NCI-H1048 (cell line): Measurements from ENCODE around the gene SCG3.

ENCODE experiments used
- DNase-seq: peaks from one replicate; lab custom pipeline; 2025; lab: John Stamatoyannopoulos, UW

SCG3 gene

DNA sequence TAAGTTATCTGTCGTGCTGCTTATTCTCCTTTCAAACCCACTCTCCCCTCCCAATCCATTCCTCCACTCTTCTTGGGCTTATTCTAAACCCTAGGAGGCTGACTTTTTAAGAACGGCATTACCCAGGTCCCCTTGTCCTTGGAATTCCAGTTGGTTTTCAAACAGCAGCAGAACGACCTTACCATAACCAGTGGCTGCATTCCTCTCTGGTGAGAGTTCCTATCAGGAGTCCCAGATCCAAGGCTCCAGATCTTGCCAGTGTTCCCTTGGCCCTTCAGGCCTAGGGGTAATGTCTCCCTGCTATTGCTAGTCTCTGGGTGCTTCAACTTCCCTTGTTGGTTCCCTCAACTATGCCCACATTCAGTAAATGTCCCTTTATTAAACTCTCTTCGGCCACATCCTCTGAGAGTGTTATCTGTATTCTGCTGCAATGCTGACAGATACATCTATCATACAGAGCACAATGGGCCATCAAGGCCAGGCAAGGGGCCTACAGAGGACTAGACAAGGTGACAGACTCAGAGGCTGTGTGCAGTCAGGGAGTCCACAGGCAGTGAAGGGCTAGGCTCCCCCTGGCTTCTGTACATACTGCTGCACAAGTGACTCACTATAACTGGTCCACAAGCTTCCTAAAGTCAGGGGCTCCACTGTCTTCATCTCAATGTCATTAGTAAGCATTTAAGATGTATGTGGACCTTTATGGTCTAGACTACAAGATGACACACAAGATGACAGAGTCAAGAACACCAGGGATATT lies 46.0 kb downstream of the SCG3 start:
- no peak for DNase-seq

DNA sequence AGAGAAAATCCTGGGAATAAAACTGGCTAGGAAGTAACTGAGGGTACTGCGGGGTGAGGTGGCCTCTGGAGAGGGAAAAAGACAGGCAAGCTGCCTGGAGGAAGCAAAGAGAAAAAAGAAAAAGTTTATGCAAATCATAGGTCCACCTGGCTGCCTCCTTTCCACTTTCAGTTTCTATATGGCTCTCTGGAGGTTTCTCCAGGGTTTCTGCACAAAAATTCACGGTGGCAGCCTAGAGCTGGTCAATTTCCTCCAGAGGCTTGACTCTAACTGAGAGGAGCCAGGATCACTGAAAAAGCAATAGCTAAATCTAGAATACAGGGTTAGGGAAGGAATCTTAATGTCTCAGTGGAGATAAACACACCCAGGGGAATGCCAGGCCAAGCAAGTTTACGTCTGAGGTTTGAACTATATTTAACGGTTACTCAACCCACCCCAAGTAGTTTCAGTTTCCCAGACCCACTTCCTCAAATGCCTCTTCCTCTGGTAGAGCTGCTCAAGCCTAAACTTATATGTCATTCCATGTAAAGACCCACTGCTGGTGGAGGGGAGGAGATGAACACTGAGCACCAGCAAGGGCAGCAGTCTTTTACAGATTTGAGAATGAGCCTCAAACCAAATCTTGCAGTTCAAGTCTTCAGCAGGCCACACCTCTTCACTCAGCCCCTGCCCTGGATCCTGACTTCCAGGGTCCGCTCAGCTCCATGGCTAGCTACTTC lies 50.4 kb downstream of the SCG3 start:
- no peak for DNase-seq

DNA sequence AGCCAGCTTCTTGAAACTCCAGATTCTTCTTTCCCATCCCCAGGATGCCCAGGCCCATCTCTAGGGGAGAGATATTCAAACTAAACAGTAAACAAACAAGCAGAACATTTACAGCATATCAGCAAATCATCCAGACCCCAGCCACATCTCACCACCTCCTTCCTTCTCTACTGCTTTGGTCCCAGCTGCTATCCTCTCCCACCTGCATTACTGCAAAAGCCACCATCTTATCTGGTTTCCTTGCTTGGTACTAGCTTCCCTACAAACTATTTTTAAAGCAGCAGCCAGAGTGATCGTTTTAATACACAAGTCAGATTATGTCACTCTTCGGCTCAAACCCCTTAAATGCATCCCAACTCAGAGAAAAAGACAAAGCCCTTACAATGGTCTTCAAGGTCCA lies 51.3 kb downstream of the SCG3 start:
- DNase-seq = no peak

GRCh38 chr15:51735228-51736010 lies 54.1 kb downstream of the SCG3 start:
- no peak for DNase-seq

DNA sequence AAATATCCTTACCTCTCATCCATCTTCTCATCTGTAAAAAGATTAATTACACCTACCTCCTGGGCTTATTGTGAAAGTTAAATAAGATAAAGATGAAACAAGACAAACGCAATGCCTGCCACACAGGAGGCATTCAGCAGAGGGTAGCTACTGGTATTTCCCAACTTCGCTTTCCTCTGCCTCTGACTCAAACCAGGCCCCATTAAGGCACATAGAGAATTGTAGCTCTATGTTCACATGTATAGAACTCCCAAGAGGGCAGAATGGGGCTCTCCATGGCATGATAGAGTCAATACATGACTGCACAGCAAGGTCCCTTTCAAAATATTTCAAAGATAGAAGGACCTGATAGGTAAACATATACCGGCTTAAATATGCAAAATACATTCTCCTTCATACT lies 54.8 kb downstream of the SCG3 start:
- DNase-seq = no peak

- no peak for DNase-seq
Measured at GRCh38 chr15:51736751-51737521, 55.6 kb downstream of the SCG3 start.

GRCh38 chr15:51737522-51738305 lies 56.4 kb downstream of the SCG3 start, which contains the start of gene LYSMD2:
LYSMD2 (minus strand) TSS chr15:51737655; CDS start chr15:51737622, 33 bp downstream.
- DNase-seq = no peak

- no peak for DNase-seq
Measured at GRCh38 chr15:51738553-51738952, 57.2 kb downstream of the SCG3 start.

GRCh38 chr15:51739061-51739712 lies 57.9 kb downstream of the SCG3 start:
- DNase-seq = no peak

DNA sequence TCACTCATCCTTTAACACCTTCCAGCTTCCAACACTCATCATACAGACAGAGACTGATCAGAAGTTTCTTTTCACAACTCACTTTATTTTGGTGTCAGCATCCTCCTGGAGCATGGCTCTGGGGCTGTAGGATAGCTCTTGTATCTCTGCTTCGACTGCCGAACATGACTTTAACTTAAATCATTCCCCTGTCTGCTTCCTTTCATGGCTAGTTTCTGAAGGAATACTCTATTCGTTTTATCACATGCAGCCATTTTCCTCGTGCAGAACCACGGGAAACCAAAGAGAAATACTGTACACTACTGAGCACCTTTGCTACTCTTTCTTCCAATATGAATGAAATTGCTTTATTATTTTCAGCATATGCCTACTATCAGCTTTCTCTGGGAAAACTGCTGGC lies 68.0 kb downstream of the SCG3 start:
- DNase-seq = no peak

GRCh38 chr15:51750186-51750585 lies 68.9 kb downstream of the SCG3 start:
- DNase-seq = no peak

DNA sequence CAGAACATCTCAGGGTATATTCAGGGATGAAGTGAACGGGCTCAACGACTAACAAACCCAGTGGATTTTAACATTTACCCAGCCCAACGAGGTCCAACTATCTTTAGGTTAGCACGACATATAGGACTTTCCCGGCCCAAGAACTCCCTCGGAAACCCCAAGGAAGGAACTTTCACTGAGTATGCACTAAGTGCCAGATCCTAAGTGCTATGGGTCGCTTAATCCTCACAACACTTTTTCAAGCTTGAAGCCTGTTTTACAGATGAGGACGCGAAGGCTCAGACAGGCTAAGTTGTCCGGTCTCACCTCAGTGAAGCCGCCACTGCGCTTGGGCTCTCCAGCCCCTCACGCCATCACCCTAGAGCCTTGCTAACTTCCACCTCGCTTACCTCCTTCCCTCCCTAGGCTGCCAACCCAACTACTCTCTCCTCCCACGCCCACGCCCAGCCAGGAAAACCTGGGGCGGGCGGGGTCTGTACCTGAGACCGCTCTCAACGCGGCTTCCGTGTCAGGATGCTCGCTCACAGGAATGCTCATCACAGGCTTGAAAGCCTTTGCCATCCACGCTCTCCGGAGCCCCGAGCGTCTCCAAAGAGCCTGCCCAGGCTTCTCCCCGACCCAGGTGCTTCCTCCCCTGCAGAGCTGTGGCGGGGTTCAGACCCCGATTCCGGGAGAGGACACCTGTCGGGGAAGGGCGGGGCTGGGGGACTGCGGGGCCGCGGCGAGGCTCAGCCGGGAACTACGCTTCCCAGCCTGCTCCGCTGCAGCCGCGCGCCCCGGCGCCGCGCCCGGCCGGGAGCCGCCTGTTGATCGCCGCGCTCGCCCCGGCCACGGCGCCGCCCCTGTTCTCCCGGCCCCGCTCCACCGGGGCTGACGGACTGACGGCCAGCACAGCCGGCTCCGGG lies 69.7 kb downstream of the SCG3 start, which contains the start of gene TMOD2:
Gene TMOD2 (plus strand): TSS at position 806 of the 905 bp plus-strand sequence. CDS start 14,845 bp downstream, outside the sequence.
- DNase-seq = peak; percentile 65

DNA sequence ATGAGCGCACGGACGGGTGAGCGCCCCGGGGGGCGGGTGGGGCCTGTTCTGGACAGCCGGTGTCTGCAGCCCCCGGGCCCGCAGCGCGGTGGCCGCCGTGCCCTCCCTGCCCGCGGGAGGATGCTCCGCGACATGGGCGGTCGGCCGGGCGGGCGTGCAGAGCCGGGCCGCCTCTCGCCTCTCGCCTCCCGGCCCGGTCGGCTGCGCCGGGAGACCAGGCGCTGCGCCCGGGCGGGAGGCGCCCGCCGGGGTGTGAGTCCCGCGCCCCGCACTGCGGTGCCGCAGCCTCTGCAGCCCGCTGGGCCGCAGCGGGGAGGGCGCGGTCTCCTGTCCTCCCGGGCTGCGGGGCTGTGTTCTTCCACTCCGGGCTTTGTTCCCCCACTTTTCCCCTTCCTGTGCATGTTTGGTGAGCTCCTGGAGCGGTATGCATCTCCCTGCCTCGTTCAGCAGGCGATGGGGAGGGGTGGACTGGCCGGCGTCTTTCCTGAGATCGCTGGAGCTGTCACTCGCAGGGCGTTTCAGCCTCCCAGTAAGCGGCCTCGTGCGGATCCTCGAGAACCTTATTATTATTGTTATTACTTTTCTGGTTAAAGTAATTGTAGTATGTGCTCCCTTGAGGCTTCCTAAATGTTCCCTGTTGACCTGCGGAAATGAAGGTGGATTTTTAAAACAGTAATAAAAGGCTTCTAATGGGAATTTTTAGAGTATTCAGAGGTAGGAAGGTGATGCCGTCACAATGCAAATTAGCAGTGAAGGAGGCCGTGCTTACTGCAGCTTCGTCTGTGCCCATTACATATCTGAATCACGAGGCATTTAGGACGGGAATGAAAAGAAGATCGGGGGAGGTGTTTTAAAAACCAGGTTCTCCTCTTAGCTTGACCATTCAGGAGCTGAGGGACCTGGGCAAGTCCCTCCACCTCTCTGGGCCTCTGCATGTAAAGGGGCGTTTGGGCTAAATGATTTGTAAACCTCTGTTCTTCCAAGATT lies 70.7 kb downstream of the SCG3 start:
- no peak for DNase-seq

- no peak for DNase-seq
Measured at GRCh38 chr15:51752888-51753287, 71.6 kb downstream of the SCG3 start.

DNA sequence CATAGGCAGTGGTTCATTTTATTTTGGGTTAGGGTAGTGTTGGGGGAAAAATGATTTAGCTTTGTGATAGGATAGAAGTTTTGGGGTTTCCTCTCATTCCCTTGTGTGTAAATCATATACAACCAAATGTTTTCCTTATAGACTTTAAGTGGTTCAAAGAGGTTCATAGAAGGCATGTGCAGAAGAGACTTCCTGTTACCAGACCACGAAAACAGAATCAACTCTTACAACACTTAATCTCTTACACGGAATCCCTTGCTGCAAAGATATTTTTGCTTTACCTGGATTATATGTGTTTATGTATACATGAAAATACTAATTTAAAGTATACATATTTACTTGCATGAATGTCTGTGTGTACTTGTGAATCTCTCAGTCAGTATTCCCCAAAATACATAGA lies 73.0 kb downstream of the SCG3 start:
- DNase-seq = no peak

GRCh38 chr15:51755790-51756189 lies 74.5 kb downstream of the SCG3 start:
- no peak for DNase-seq

DNA sequence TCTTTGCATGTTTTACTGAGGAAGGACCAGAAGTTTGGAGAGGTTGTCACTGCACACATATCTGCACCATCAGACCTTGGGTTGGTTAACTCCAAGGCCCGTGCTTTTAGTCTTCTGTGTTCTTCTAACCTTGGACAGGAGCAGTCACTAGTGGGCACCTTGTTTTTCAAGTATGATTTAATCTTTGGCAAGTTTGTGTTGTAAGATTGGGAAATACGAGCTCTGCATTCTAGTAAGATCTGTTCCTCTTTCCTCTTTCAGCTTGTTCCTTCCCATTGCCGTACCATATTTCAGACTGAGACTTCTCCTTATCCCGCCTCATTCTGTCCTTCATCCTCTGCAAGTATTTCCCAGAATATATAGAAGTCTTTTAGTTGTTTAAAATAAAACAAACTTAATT lies 75.2 kb downstream of the SCG3 start:
- DNase-seq = no peak

DNA sequence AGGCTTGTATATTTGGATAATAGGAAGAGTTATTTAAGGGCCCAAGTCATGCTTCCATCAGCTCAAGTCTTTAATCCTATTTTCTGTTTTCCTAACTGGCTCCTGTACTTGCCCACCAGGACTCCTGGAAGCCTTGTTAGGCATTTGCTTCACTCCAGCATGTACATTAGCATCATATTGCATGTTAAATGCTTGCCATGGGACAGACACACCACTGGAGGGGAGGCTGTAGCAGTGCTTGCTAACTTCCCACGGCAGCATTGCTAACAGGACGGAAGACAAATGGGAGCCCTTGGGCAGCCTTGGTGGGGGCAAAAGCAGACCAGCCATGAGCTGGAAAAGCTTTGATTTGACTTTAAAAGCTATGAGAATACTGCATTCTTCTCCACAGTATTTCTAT lies 76.1 kb downstream of the SCG3 start:
- DNase-seq = no peak
